HG03354 (cell line): Measurements from ENCODE around the gene TM4SF18.
"Not testable (repeated sequence)": the region's sequence is repeated elsewhere in the genome, so short reads cannot be mapped to it uniquely, and the experiment has no call there.

Experiments used
- ATAC-seq: cut with Tn5 transposase; IDR thresholded peaks from one replicate; pipeline ENCODE4 v1.9.1; 2021; ENCODE audit warnings: mild to moderate bottlenecking; ENCODE audit not compliant: unreplicated experiment, poor library complexity, severe bottlenecking

Gene TM4SF18

GRCh38 chr3:149333176-149333859 is at the start of gene TM4SF18:
TSS of gene TM4SF18 (minus strand) at chr3:149333636. CDS start at chr3:149333382, 254 bp downstream.
- no peak for ATAC-seq

- no peak for ATAC-seq
Observed at GRCh38 chr3:149382518-149382917, 49.1 kb upstream of the TM4SF18 start.

GRCh38 chr3:149382101-149382467 is 48.6 kb upstream of the TM4SF18 start:
- no peak for ATAC-seq

GRCh38 chr3:149381173-149382100 is 48.0 kb upstream of the TM4SF18 start:
- ATAC-seq = no peak

- ATAC-seq = not testable (repeated sequence)
Observed at GRCh38 chr3:149380220-149380619, 46.8 kb upstream of the TM4SF18 start.

GRCh38 chr3:149378478-149379309 is 45.3 kb upstream of the TM4SF18 start:
- ATAC-seq = no peak

GRCh38 chr3:149377408-149378364 is 44.2 kb upstream of the TM4SF18 start, which contains the start of gene TM4SF1:
TSS of gene TM4SF1 (minus strand) at chr3:149377649. CDS start at chr3:149377547, 102 bp downstream.
- ATAC-seq = no peak

GRCh38 chr3:149376718-149377407 is 43.4 kb upstream of the TM4SF18 start:
- ATAC-seq = no peak

GRCh38 chr3:149375501-149376196 is 42.2 kb upstream of the TM4SF18 start:
- ATAC-seq = no peak

- no peak for ATAC-seq
Observed at GRCh38 chr3:149374793-149375500, 41.5 kb upstream of the TM4SF18 start.

GRCh38 chr3:149374391-149374790 is 41.0 kb upstream of the TM4SF18 start:
- ATAC-seq = no peak

- ATAC-seq = no peak
Observed at GRCh38 chr3:149373235-149374125, 40.0 kb upstream of the TM4SF18 start.

GRCh38 chr3:149371723-149372114 is 38.3 kb upstream of the TM4SF18 start:
- no peak for ATAC-seq

- ATAC-seq = no peak
Observed at GRCh38 chr3:149371001-149371722, 37.7 kb upstream of the TM4SF18 start.

- ATAC-seq = no peak
Observed at GRCh38 chr3:149369991-149370866, 36.8 kb upstream of the TM4SF18 start.
